OCI-LY1 (cell line): ENCODE results near the gene DNAH14.

Experiments
- H2AFZ ChIP-seq: fragments of 200-600 bp; sonication (generic), shearing (Covaris generic); 2 replicates; pipeline ENCODE4 v1.6.0; 2014; ENCODE audit warnings: antibody characterized with exemption, mild to moderate bottlenecking, low read length
- H3F3A ChIP-seq: fragments of 200-600 bp; sonication (generic), shearing (Covaris generic); 2 replicates; pipeline ENCODE4 v1.6.0; 2014; ENCODE audit warnings: mild to moderate bottlenecking, antibody characterized with exemption, low read length, moderate library complexity; ENCODE audit not compliant: insufficient read depth
- H3K27ac ChIP-seq: fragments of 200-600 bp; sonication (generic); 2 replicates; pipeline ENCODE4 v1.5.1; 2014; ENCODE audit warnings: low read length, mixed run types, mild to moderate bottlenecking, low read depth; ENCODE audit not compliant: poor library complexity, severe bottlenecking
- H3K27me3 ChIP-seq: fragments of 200-600 bp; sonication (generic); 2 replicates; pipeline ENCODE4 v1.6.0; 2014; ENCODE audit warnings: antibody characterized with exemption, mild to moderate bottlenecking, low read length, moderate library complexity; ENCODE audit not compliant: insufficient read depth
- H3K36me3 ChIP-seq: fragments of 200-600 bp; sonication (generic); 2 replicates; pipeline ENCODE4 v1.6.1; 2014; ENCODE audit warnings: mild to moderate bottlenecking, antibody characterized with exemption, low read length, moderate library complexity, mixed read lengths; ENCODE audit not compliant: insufficient read depth
- H3K4me1 ChIP-seq: fragments of 200-600 bp; sonication (generic); 2 replicates; pipeline ENCODE4 v1.5.1; 2014; ENCODE audit warnings: mild to moderate bottlenecking, low read length, moderate library complexity; ENCODE audit not compliant: insufficient read depth, severe bottlenecking
- H3K4me2 ChIP-seq: fragments of 200-600 bp; sonication (generic), shearing (Covaris generic); 2 replicates; pipeline ENCODE4 v1.6.1; 2014; ENCODE audit warnings: low read length
- H3K4me3 ChIP-seq: fragments of 200-600 bp; sonication (generic); 2 replicates; pipeline ENCODE4 v1.5.1; 2014; ENCODE audit warnings: low read length, low read depth, mild to moderate bottlenecking, mixed read lengths; ENCODE audit not compliant: poor library complexity, severe bottlenecking
- H3K79me2 ChIP-seq: fragments of 200-600 bp; shearing (Covaris generic); 2 replicates; pipeline ENCODE4 v1.6.1; 2016; ENCODE audit warnings: mixed run types, low read length, mixed read lengths; ENCODE audit not compliant: insufficient read depth
- H3K9ac ChIP-seq: fragments of 200-600 bp; sonication (generic), shearing (Covaris generic); 2 replicates; pipeline ENCODE4 v1.6.1; 2014; ENCODE audit warnings: mild to moderate bottlenecking, low read length, mixed read lengths
- H3K9me2 ChIP-seq: fragments of 200-600 bp; sonication (generic), shearing (Covaris generic); 2 replicates; pipeline ENCODE4 v1.6.1; 2014; ENCODE audit warnings: low read depth, mild to moderate bottlenecking, low read length, mixed read lengths
- H3K9me3 ChIP-seq: fragments of 200-600 bp; shearing (Covaris generic); 2 replicates; pipeline ENCODE4 v1.6.1; 2014; ENCODE audit warnings: low read length, mixed read lengths
- H4K20me1 ChIP-seq: fragments of 200-600 bp; sonication (generic), shearing (Covaris generic); 2 replicates; pipeline ENCODE4 v1.6.0; 2016; ENCODE audit warnings: mild to moderate bottlenecking, low read length; ENCODE audit not compliant: insufficient read depth
- CTCF ChIP-seq: fragments of 200-600 bp; sonication (generic), shearing (Covaris generic); IDR thresholded peaks from 2 replicates; pipeline ENCODE4 v1.5.1; 2017; ENCODE audit warnings: mild to moderate bottlenecking, antibody characterized with exemption, low read length, moderate library complexity, mixed read lengths
- EZH2 ChIP-seq: fragments of 200-600 bp; sonication (generic), shearing (Covaris generic); IDR thresholded peaks from 2 replicates; pipeline ENCODE4 v1.8.0; 2017; ENCODE audit warnings: borderline replicate concordance, mixed run types, mild to moderate bottlenecking, antibody characterized with exemption, low read length, moderate library complexity, mixed read lengths

Gene DNAH14

GRCh38 chr1:225113265-225113664 is 183.8 kb downstream of the DNAH14 start:
- H3K4me1 ChIP-seq, result no peaks in the 10 kb centered on the region
- no peak overlapping the region for H3K4me2 ChIP-seq
- H2AFZ ChIP-seq, result no peak overlapping the region
- H4K20me1 ChIP-seq, result no peaks in the 10 kb centered on the region
- no peaks in the 10 kb centered on the region for H3K36me3 ChIP-seq
- no peak overlapping the region for H3K27ac ChIP-seq
- H3K9me2 ChIP-seq, result no peaks in the 10 kb centered on the region
- no peak overlapping the region for H3K9ac ChIP-seq
- TF ChIP-seq EZH2, result no peak
- TF ChIP-seq CTCF, result no peak
- H3K27me3 ChIP-seq, result no peaks in the 10 kb centered on the region
- no peak overlapping the region for H3K4me3 ChIP-seq
- H3K9me3 ChIP-seq, result no peaks in the 10 kb centered on the region
- H3F3A ChIP-seq, result no peaks in the 10 kb centered on the region
- no peaks in the 10 kb centered on the region for H3K79me2 ChIP-seq

GRCh38 chr1:225114354-225114990 is 185.0 kb downstream of the DNAH14 start:
- Histone ChIP-seq H3K79me2 (no peaks in the 10 kb centered on the region), H3K9me2 (no peaks in the 10 kb centered on the region), H3K4me3 (no peak overlapping the region), H3K36me3 (no peaks in the 10 kb centered on the region), H3K9ac (no peak overlapping the region), H3K4me1 (no peaks in the 10 kb centered on the region), H2AFZ (no peak overlapping the region), H3F3A (no peaks in the 10 kb centered on the region), H4K20me1 (no peaks in the 10 kb centered on the region), H3K27me3 (no peaks in the 10 kb centered on the region), H3K4me2 (no peak overlapping the region), H3K27ac (no peak overlapping the region), H3K9me3 (no peaks in the 10 kb centered on the region)
- no peak for TF ChIP-seq CTCF
- no peak for TF ChIP-seq EZH2

GRCh38 chr1:225119307-225119706 is 189.8 kb downstream of the DNAH14 start:
- H3F3A ChIP-seq, result no peaks in the 10 kb centered on the region
- no peak overlapping the region for H3K9ac ChIP-seq
- H3K4me1 ChIP-seq, result no peaks in the 10 kb centered on the region
- no peak overlapping the region for H3K4me2 ChIP-seq
- no peak overlapping the region for H2AFZ ChIP-seq
- no peaks in the 10 kb centered on the region for H3K9me3 ChIP-seq
- no peak overlapping the region for H3K4me3 ChIP-seq
- no peaks in the 10 kb centered on the region for H4K20me1 ChIP-seq
- H3K79me2 ChIP-seq, result no peaks in the 10 kb centered on the region
- H3K27me3 ChIP-seq, result no peaks in the 10 kb centered on the region
- TF ChIP-seq EZH2 (no peak), CTCF (no peak)
- H3K27ac ChIP-seq, result no peak overlapping the region
- no peaks in the 10 kb centered on the region for H3K9me2 ChIP-seq
- no peaks in the 10 kb centered on the region for H3K36me3 ChIP-seq
